ENCODE data around the gene PLEKHA7.

PLEKHA7 gene

DNA sequence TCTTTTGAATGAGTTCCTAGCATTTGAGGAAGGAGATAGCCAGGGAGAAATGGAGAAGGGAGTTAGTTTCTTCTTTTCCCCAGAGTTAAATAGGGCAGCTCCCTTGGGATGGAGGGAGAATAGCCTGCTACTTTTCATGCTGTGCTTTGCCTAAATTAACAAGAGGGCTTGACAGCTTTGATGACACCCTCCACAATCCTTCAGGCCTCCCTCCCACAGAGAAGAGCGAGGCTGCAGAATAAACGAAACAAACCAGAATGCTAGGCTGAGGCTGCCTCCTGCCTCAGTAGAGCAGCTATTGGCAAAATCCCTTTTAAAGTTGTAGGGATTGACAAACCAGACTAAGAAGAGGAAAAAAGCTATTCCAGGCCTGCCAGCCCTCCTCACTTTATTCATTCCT is 181.2 kb downstream of the PLEKHA7 start:
- DNase-seq (ENCODE audit: low spot score) (no peak), ATAC-seq (ENCODE audit: low read depth) (no peak)
- no peaks in the 10 kb centered on the region for H3K4me1 ChIP-seq (ENCODE audit: insufficient read depth, poor library complexity, severe bottlenecking)
- H3K36me3 ChIP-seq (ENCODE audit: low read depth), result no peaks in the 10 kb centered on the region
- no peak for TF ChIP-seq CTCF (IDR thresholded peaks at IDR 0.05; ENCODE audit: poor library complexity, severe bottlenecking)
- H3K27ac ChIP-seq (ENCODE audit: poor library complexity, severe bottlenecking), result no peak overlapping the region
- H3K4me3 ChIP-seq (ENCODE audit: severe bottlenecking), result no peak overlapping the region
- no peaks in the 10 kb centered on the region for H3K9me3 ChIP-seq (ENCODE audit: severe bottlenecking)
- H3K27me3 ChIP-seq (ENCODE audit: insufficient read depth, poor library complexity, severe bottlenecking), result no peaks in the 10 kb centered on the region

- Histone ChIP-seq H3K4me1 (ENCODE audit: insufficient read depth, poor library complexity, severe bottlenecking) (no peaks in the 10 kb centered on the region), H3K36me3 (ENCODE audit: low read depth) (no peaks in the 10 kb centered on the region), H3K27me3 (ENCODE audit: insufficient read depth, poor library complexity, severe bottlenecking) (no peaks in the 10 kb centered on the region), H3K9me3 (ENCODE audit: severe bottlenecking) (no peaks in the 10 kb centered on the region), H3K4me3 (ENCODE audit: severe bottlenecking) (no peak overlapping the region), H3K27ac (ENCODE audit: poor library complexity, severe bottlenecking) (no peak overlapping the region)
- ATAC-seq (ENCODE audit: low read depth) (no peak), DNase-seq (ENCODE audit: low spot score) (no peak)
- no peak for TF ChIP-seq CTCF (IDR thresholded peaks at IDR 0.05; ENCODE audit: poor library complexity, severe bottlenecking)
These were observed 182.0 kb downstream of the PLEKHA7 start for GRCh38 chr11:16832193-16832539.

DNA sequence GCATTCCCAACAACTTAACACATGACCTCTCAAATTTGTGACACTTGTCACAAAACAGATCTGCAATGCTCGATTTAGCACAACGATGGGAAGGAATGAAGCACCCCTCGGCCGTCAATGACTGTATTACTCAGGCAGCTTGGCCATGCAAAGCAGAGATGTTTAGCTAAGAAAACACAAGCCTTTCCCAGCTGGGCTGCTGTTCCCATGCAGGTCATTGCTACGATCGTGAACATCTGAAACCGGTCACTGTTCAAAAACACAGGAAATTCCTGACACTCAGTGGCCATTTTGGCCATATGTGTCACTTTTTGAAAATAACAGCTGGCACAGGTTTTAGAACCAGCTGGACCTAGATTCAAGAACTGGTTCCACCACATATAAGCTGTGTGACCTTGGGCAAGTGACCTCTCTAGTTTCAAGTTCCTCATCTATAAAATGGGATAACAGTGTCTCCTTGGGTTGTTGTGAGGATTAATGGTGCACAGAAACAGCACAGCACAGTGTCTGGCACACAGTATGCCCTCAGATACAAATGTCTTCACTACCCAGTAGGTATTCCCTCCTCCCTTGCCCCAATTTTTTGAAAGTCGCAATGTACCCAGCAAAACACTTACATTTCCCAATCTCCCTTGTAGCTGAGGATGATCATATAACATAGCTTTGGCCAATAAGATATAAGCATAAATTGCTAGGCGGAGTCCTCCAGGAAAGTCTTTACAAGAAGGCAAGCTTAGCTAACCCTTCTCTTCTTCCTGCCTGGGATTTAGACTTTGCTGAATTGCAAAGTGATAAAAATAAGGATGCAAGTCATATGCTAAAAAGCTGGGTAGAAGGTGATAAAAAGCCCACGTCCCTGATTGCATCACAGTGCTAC is 182.7 kb downstream of the PLEKHA7 start:
- no peak overlapping the region for H3K27ac ChIP-seq (ENCODE audit: poor library complexity, severe bottlenecking)
- no peaks in the 10 kb centered on the region for H3K9me3 ChIP-seq (ENCODE audit: severe bottlenecking)
- H3K4me3 ChIP-seq (ENCODE audit: severe bottlenecking), result no peak overlapping the region
- H3K27me3 ChIP-seq (ENCODE audit: insufficient read depth, poor library complexity, severe bottlenecking), result no peaks in the 10 kb centered on the region
- no peaks in the 10 kb centered on the region for H3K36me3 ChIP-seq (ENCODE audit: low read depth)
- DNase-seq (ENCODE audit: low spot score), result no peak
- no peak for ATAC-seq (ENCODE audit: low read depth)
- H3K4me1 ChIP-seq (ENCODE audit: insufficient read depth, poor library complexity, severe bottlenecking), result no peaks in the 10 kb centered on the region
- TF ChIP-seq CTCF (IDR thresholded peaks at IDR 0.05; ENCODE audit: poor library complexity, severe bottlenecking), result no peak

GRCh38 chr11:16827139-16827538 is 187.1 kb downstream of the PLEKHA7 start:
- no peak for TF ChIP-seq CTCF (IDR thresholded peaks at IDR 0.05; ENCODE audit: poor library complexity, severe bottlenecking)
- Histone ChIP-seq H3K27me3 (ENCODE audit: insufficient read depth, poor library complexity, severe bottlenecking) (no peaks in the 10 kb centered on the region), H3K36me3 (ENCODE audit: low read depth) (no peaks in the 10 kb centered on the region), H3K4me3 (ENCODE audit: severe bottlenecking) (no peak overlapping the region), H3K9me3 (ENCODE audit: severe bottlenecking) (no peaks in the 10 kb centered on the region), H3K4me1 (ENCODE audit: insufficient read depth, poor library complexity, severe bottlenecking) (no peaks in the 10 kb centered on the region), H3K27ac (ENCODE audit: poor library complexity, severe bottlenecking) (no peak overlapping the region)
- ATAC-seq (ENCODE audit: low read depth) (no peak), DNase-seq (ENCODE audit: low spot score) (no peak)

DNA sequence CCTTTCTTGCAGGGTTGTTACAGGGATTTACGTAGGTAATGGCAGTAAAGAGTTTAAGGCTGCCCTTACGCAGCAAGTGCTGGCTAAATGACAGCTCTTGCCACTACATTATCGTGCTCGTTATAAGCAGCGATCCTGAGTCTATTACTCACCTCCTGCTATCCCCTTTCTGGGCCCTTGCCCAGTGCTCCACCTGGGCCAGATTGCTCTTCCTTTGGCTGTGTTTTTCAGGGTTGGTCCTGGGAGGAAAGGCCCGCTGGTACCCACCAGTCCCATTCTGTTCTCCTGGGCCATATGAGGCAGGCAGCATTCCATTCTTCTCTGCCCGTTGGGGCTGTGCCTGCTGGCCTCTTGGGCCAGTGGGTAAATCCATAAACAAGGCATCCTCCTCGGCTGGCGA is 188.2 kb downstream of the PLEKHA7 start:
- Histone ChIP-seq H3K27me3 (ENCODE audit: insufficient read depth, poor library complexity, severe bottlenecking) (no peaks in the 10 kb centered on the region), H3K4me3 (ENCODE audit: severe bottlenecking) (no peak overlapping the region), H3K27ac (ENCODE audit: poor library complexity, severe bottlenecking) (no peak overlapping the region), H3K9me3 (ENCODE audit: severe bottlenecking) (no peaks in the 10 kb centered on the region), H3K4me1 (ENCODE audit: insufficient read depth, poor library complexity, severe bottlenecking) (no peaks in the 10 kb centered on the region), H3K36me3 (ENCODE audit: low read depth) (no peaks in the 10 kb centered on the region)
- ATAC-seq (ENCODE audit: low read depth), result peak; percentile 61; the same call in 2 of the 3 replicates
- no peak for DNase-seq (ENCODE audit: low spot score)
- no peak for TF ChIP-seq CTCF (IDR thresholded peaks at IDR 0.05; ENCODE audit: poor library complexity, severe bottlenecking)
